Ectodermal cell (in vitro differentiated cells): Measurements from ENCODE around the gene CEP55.

Source experiments
- H3K27ac ChIP-seq: 2 replicates; pipeline ENCODE4 v1.7.0; 2013; ENCODE audit warnings: mild to moderate bottlenecking, low read depth, low read length; ENCODE audit not compliant: insufficient read depth, poor library complexity, severe bottlenecking
- H3K27me3 ChIP-seq: 2 replicates; pipeline ENCODE4 v1.7.0; 2013; ENCODE audit warnings: mild to moderate bottlenecking, low read length; ENCODE audit not compliant: insufficient read depth, control insufficient read depth, poor library complexity, severe bottlenecking
- H3K36me3 ChIP-seq: one replicate; pipeline ENCODE4 v1.7.0; 2013; ENCODE audit warnings: low read length; ENCODE audit not compliant: control insufficient read depth, insufficient read depth
- H3K4me1 ChIP-seq: one replicate; pipeline ENCODE4 v1.7.0; 2013; ENCODE audit warnings: low read length; ENCODE audit not compliant: control insufficient read depth, insufficient read depth
- H3K4me3 ChIP-seq: 2 replicates; pipeline ENCODE4 v1.7.0; 2013; ENCODE audit warnings: low read depth, low read length, control low read depth; ENCODE audit not compliant: insufficient read depth
- H3K9me3 ChIP-seq: 2 replicates; pipeline ENCODE4 v1.7.0; 2013; ENCODE audit warnings: mild to moderate bottlenecking, low read length, moderate library complexity; ENCODE audit not compliant: control insufficient read depth
- WGBS, 2 experiments: methylation state at CpG; one replicate each; pipeline ENCODE4 v1.1.7; 2013; ENCODE audit warnings: missing lambda C conversion rate in 2 of 2; 5-methylcytosine and 5-hydroxymethylcytosine counted together

The CEP55 gene

DNA sequence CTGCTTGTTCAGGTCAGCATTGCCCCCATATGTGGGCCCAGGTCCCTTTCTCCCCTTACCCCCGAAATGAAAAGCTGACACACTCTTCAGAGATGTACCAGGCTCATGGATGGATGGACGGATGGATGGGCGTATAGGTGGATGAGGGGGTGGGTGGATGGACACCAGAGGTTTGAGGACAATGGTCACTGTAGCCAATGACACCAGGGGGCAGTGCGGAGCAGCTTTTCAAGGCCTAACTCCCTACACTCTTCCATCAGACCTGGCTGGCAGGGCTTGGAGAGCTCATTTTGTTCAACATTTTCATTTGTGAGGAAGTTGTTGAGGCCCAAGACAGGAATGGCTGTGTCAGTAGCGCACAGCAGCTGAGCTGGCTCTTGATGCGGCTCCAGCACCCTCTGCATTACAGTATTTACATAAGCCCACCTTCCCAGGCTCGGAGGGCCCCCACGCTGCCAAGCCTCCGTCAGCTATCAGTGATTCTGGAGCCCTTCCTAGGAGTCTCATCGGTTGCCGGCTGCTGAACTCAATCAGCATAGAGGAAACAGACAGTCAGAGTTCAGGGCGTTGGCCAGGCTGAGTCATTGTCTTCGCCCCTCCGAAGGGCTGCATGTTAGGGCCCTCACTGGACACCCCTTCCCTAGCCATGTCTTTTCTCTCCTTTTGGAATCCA lies 58.5 kb downstream of the CEP55 start:
- no peaks in the 10 kb centered on the region for H3K27me3 ChIP-seq
- 50 to 52% methylated on average over 14 of the region's 14 CpGs for WGBS, 2 experiments
- no peaks in the 10 kb centered on the region for H3K4me1 ChIP-seq
- no peaks in the 10 kb centered on the region for H3K36me3 ChIP-seq
- H3K9me3 ChIP-seq, result no peaks in the 10 kb centered on the region
- no peak overlapping the region for H3K4me3 ChIP-seq
- no peak overlapping the region for H3K27ac ChIP-seq

DNA sequence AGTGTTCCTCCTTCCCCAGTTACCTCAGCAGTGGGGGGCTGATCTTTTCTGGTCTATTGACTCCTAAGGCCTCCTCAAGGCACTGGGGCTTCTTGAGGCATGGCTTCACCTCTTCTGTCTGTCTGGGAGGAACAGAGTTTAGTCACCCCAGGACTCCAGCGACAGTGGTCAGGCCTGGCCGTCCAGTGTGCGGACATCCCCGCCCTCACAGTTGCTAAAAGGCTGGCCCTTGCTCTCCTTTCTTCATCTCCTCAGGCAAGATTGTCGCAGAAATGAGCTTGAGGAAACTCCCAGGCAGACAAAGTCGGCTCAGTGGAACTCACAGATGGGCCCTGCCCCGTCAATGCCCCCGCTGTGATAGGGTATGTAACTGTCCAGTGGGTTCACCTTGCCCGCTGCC lies 63.1 kb downstream of the CEP55 start:
- 93 to 95% methylated on average over 9 of the region's 9 CpGs for whole genome bisulfite sequencing, 2 experiments
- H3K9me3 ChIP-seq, result no peaks in the 10 kb centered on the region
- H3K36me3 ChIP-seq, result no peaks in the 10 kb centered on the region
- H3K4me3 ChIP-seq, result no peak overlapping the region
- H3K27me3 ChIP-seq, result no peaks in the 10 kb centered on the region
- no peaks in the 10 kb centered on the region for H3K4me1 ChIP-seq
- no peak overlapping the region for H3K27ac ChIP-seq

DNA sequence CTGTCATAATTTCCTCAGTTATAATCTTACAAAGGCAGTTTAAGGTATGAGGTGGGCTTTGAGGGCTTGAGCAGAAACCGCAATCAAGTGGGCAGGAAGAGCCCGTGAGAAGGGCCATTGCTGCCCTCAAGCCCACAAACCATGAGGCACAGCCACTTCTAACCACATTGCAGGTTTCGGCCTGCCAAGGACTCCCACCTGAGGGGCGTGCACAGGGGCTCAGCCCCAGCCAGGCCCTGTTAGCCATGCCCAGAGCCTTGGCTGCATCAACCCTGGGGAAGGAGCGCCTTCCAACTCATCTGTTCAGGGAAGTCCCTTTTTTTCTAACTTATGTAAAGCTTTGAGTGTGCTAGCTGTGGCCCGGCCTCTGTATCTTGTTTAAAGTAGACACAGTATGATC lies 64.1 kb downstream of the CEP55 start:
- Histone ChIP-seq H3K36me3 (no peaks in the 10 kb centered on the region), H3K4me3 (no peak overlapping the region), H3K4me1 (no peaks in the 10 kb centered on the region), H3K9me3 (no peaks in the 10 kb centered on the region), H3K27ac (no peak overlapping the region), H3K27me3 (peaks cover 6% of the 10 kb centered on the region)
- WGBS, 2 experiments, result 93 to 94% methylated on average over 6 of the region's 6 CpGs

DNA sequence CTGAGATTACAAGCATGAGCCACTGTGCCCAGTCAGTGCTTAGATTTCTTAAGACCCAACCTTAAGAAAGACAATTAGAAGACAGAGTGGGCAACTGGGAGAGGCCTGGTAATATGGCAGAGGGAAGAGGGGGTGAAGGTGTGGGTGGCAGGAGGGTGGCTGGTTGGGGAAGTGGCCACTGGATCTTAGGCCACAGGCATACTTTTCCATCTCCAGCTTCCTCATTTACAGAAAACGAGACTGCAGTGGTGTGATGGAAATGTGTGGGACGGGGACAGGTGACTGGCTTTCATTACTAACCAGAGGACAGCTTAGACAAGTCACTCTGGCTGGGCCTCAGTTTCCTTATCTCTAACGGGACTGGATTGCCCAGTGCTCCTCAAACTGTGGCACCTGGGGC lies 69.0 kb downstream of the CEP55 start:
- no peaks in the 10 kb centered on the region for H3K9me3 ChIP-seq
- peaks cover 5% of the 10 kb centered on the region for H3K4me1 ChIP-seq
- H3K4me3 ChIP-seq, result no peak overlapping the region
- H3K27me3 ChIP-seq, result peaks cover 55% of the 10 kb centered on the region
- 81 to 94% methylated on average over 3 of the region's 3 CpGs for WGBS, 2 experiments
- no peak overlapping the region for H3K27ac ChIP-seq
- no peaks in the 10 kb centered on the region for H3K36me3 ChIP-seq

DNA sequence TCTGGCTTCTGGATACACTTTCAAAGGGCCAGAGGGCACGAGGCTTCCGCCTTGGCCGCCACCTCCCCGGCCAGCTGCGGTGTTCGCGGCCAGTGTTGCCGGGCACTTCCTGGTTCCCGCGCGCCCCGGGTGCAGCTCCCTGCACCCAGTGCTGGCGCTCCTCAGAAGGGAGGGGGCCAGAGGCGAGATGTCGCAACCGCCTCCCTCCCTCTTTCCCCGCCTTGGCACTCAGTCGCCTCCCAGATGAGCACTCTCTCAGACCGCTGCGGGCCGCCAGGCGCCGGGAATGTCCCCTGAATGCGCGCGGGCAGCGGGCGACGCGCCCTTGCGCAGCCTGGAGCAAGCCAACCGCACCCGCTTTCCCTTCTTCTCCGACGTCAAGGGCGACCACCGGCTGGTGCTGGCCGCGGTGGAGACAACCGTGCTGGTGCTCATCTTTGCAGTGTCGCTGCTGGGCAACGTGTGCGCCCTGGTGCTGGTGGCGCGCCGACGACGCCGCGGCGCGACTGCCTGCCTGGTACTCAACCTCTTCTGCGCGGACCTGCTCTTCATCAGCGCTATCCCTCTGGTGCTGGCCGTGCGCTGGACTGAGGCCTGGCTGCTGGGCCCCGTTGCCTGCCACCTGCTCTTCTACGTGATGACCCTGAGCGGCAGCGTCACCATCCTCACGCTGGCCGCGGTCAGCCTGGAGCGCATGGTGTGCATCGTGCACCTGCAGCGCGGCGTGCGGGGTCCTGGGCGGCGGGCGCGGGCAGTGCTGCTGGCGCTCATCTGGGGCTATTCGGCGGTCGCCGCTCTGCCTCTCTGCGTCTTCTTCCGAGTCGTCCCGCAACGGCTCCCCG lies 70.2 kb downstream of the CEP55 start, which contains the start of gene FFAR4:
FFAR4 (plus strand) TSS at position 231 of the 842 bp plus-strand sequence; CDS start at position 287, 56 bp downstream.
- Histone ChIP-seq H3K27ac (no peak within 1 kb of the TSS), H3K4me1 (peaks cover 5% of the 10 kb centered on the region), H3K36me3 (no peaks in the 10 kb centered on the region), H3K4me3 (peak within 1 kb of the TSS; percentile 37), H3K9me3 (no peaks in the 10 kb centered on the region), H3K27me3 (peaks cover 67% of the 10 kb centered on the region)
- 1% methylated on average over 85 of the region's 85 CpGs for WGBS, 2 experiments

DNA sequence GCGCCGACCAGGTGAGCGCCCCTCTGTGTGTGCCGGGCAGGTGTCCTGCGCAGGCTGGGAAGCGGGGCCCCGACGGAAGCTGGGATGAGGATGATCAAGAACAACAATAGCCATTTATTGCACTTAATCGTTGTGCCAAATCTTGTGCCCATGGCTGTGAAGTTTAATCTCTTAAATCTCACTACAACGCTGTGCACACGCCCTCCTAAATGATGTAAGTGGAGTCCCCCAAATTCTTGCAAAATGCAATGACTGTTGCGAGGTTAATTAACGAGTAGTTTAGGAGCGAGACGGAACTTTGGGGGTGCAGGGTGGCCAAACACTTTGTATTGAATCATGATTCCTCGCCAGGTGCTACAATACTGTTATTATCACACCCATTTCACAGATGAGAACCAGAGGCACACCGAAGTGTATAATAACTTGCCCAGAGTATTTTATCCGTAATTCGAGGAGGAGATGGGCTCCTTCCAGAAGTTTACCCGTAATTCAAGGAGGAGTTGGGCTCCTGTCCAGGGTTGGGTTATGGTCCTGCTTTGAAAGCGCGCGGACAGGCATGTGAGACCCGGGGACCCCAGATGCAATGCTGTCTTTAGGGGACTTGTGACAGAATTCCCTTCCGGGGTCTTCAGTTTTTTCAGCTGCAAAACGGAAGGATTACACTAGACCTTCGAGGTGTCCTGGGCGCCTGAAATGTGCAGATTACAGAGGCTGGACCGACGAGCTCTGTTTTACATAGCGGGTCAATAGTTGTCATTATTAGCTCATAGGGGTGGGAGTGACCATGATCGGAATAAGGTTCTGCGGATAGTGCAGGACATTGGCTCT lies 71.1 kb downstream of the CEP55 start:
- Histone ChIP-seq H3K4me3 (peak overlapping the region; percentile 37), H3K27ac (no peak overlapping the region), H3K9me3 (no peaks in the 10 kb centered on the region), H3K27me3 (peaks cover 75% of the 10 kb centered on the region), H3K36me3 (no peaks in the 10 kb centered on the region), H3K4me1 (peaks cover 5% of the 10 kb centered on the region)
- WGBS, 2 experiments, result 31 to 32% methylated on average over 33 of the region's 33 CpGs

DNA sequence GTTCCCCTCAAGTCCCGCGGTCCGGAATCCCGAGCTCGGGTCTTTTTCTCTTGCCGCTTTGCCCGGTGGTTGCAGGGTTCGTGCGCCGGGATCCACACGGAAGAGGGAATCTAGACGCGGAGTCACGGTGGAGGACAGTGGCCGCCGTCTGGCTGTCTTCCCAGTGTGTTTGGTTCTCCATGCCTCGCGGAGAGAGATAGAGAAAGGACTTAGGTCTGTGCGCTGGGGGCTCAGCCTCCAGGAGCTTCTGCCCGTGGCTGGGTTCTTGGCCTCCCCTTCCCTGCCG lies 71.6 kb downstream of the CEP55 start:
- Histone ChIP-seq H3K4me3 (no peak overlapping the region), H3K27me3 (peaks cover 77% of the 10 kb centered on the region), H3K36me3 (no peaks in the 10 kb centered on the region), H3K4me1 (peaks cover 5% of the 10 kb centered on the region), H3K9me3 (no peaks in the 10 kb centered on the region), H3K27ac (no peak overlapping the region)
- WGBS, 2 experiments, result 22 to 24% methylated on average over 21 of the region's 21 CpGs

DNA sequence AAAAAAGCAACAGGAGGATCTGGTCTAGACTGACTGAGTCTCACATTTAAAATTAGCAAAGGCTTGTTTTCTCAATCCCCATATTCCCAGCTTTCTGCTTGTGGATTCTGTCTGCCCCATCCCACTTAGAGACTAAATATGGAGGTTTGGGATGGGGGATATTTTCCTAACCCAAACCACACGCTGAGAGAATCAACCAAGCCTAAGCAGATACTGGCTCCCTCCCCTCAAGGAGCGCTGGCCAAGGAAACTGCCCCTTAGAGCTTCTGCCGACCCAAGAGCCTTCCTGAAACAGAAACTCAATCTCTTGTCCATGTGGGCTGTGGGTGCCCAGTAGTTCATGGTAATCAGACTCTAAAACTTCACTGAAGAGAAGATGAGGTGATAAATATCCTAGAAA lies 74.0 kb downstream of the CEP55 start:
- Histone ChIP-seq H3K36me3 (no peaks in the 10 kb centered on the region), H3K27me3 (peaks cover 73% of the 10 kb centered on the region), H3K4me1 (peaks cover 5% of the 10 kb centered on the region), H3K4me3 (no peak overlapping the region), H3K9me3 (no peaks in the 10 kb centered on the region), H3K27ac (no peak overlapping the region)
- 41 to 46% methylated on average over 3 of the region's 3 CpGs for WGBS, 2 experiments

DNA sequence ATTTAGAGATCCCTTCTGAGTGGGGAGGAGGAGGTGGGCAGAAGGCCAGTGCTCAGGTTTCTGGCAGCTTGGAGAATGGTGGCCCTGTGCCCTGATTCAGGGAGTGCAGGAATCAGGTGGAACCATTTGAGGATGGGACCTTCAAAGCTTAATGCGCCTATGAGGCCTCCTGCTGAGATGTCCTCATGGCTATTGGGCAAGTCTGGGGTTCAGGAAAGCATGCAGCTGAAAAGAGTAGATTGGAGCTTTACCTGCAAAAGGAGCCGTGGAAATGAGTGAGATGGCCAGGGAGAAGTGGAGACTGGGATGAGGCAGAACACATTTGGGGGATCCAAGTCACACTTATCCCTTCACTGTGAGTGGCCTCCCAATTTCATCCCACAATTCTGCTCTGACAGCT lies 76.2 kb downstream of the CEP55 start:
- Histone ChIP-seq H3K4me3 (no peak overlapping the region), H3K9me3 (no peaks in the 10 kb centered on the region), H3K27me3 (peaks cover 50% of the 10 kb centered on the region), H3K27ac (no peak overlapping the region), H3K4me1 (no peaks in the 10 kb centered on the region), H3K36me3 (no peaks in the 10 kb centered on the region)
- WGBS, 2 experiments, result 93 to 95% methylated on average over 2 of the region's 2 CpGs
